HG02885 (cell line): ENCODE results near the gene SCN2B.
"Not testable (repeated sequence)": the region's sequence is repeated elsewhere in the genome, so short reads cannot be mapped to it uniquely, and the experiment has no call there.

Experiments used
- ATAC-seq: cut with Tn5 transposase; IDR thresholded peaks from one replicate; pipeline ENCODE4 v1.9.1; 2021; ENCODE audit warnings: mild to moderate bottlenecking; ENCODE audit not compliant: unreplicated experiment, poor library complexity

The SCN2B gene

DNA sequence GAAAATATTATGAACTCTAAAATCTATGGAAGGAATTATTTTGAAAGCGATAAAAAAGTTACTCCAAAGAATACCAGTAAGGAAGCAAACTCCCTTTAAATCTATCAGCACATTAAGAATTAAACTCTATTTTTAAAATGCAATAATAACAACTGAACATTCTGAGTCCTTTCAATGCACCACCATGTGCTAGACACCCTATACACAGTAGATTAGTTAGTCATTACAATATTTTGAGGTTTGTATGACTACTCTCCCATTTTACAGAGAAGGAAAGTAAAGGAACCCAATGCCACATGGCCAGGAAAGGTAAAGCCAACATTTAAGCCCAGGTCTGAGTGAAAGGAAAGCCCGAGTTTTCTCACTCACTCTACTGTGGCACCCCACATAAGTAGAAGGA, 30.6 kb upstream of the SCN2B start:
- ATAC-seq = no peak

DNA sequence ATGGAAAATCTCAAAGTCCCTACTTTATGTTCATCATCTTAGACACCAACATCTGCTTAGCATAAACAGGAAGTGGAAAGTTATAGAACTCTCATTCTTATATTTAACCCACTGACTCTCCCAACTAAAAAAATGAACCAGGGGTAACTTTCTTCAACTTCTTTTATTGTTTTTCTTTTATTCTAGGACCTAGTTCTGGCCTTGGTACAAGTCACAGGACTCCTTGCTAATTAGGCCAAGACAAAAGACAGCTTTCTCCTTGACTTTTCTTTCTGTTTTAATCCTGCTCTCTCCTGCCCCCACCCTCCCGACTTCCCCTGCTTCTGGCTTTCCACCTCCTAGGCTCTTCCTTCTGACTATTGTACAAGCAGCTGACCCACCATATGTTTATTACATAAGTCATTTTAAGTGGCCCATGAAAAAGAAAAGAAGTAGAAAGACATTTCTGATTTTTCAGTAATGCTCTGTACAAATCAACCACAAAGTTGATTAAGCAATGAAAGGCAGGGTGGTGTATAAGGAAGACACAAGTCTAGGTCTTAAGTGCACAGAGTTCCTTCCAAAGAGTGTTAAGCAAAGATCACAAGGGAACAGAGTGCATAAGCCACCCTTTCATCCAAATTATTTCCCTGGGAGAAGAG, 30.1 kb upstream of the SCN2B start:
- ATAC-seq = no peak

DNA sequence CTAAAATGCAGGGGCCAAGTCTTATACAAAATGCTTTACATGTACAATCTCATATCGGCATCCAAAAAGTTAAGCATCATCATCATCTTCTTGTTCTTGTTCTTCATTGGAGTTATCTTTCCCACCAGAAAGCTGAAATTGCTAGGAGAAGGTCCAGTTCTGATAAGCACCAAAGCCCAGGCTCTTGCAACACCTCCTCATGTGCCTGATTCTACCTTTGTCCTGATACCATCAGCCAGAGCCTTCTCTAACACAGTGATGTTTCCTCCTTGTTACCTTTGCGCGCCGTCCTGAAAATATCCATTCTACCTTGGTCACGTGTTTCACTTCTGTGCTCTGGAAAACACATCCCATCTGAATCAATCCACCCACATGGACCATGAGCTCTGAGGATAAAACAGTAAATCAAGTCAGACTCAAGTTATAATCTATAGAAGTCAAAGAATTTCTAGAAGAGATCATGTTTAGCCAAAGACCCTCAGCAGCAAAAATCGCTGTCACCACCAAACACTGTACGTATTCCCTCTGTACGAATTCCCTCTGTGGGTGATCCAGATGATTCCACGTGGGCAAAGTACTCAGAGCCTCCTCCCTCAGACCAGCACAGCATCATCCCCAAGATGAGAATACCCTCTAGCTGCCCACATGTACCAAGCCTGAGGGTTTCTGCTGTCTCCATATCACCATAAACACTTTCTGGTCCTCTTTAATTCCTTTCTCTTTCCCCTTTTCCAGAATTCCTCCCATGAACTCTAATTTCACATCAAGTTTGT, 29.4 kb upstream of the SCN2B start:
- no peak for ATAC-seq

DNA sequence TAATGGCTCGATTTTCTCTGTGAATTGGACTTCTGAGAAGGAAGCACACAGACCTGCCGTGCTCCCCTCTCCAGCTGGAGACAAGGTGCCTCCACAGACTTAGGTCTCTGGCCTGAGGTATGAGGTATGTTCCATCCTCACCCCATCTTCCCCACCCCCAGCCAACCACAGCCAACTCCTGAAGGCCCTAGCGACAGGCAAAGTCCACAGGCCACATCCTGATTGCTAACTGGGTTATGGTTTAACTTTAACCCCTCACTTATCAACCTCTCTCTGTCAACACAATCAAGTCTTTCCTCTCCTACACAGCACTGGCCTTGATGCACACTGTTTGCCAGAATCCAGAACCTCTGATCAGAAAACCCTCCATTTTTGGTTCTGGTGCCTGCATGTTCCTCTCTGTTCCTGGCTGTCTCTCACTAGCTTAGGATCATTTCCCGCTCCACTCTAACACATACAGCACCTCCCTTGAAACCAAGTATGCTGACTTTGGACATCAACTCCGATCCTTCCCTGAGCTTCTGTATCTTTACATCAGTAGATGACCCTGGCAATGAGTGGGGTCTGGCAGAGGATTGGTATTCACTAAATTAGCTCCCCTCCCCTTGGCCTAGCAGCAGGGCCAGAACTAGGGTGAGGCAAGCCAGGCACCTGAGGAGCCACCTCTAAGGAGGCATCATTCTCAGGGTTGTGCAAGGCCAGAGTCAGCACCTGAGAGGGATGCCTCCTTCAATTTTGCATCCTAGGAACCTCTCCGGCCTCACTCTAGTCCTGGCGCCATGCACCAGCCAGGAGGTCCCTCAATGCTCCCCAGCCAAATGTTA, 26.4 kb upstream of the SCN2B start:
- no peak for ATAC-seq

DNA sequence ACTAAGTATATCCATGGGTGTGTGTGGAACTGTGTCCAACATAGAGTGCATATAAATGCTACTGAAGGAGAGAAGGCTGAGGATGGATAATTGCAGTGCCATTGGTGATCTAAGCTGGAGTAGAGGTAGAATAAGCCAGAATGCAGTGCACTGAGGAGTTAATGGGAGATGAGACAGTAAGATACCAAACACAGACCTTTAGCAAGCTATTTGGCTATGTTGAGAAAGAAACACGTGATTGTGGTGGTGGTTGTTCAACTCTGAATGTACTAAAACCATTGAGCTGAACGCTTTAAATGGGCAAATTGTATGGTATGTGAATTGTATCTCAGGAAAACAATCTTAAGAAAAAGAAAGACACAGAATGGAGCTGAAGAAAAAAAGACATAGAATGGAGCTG, 25.5 kb upstream of the SCN2B start:
- ATAC-seq = no peak

DNA sequence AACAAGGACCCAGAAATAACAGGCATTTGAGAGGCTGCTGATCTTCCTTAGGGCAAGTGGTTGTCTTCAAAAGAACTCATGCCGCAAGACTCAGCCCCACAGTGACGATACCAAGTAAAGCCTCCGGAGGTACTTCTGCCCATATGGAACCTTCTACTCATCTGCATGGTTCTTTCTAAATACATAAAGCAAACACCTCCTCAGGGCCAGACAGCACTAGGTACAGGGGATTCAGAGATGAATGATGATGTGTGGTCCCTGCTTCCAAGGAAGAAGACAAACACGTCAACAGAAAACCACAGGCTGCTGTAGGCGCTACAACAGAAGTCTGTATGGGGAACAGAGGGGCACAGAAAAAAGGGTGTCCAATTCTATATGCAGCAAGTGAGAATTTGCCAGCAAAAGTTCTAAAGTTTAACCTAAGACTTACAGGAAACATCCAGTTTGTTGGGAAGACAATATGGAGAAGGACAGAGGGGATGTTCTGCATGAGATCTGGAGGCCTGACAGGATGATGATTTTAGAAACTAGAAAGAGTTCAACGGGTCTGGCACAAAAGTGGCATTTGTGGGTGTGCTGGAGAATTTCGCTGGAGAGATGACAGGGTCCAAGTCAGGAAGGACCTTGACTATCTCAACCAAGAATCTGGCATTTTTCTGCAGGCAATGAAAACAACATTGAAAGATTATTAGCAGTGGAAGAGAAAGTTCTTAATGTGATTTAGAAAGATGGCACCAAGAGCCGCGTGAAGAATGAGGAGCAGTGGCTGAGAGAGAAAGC, 24.7 kb upstream of the SCN2B start:
- no peak for ATAC-seq

DNA sequence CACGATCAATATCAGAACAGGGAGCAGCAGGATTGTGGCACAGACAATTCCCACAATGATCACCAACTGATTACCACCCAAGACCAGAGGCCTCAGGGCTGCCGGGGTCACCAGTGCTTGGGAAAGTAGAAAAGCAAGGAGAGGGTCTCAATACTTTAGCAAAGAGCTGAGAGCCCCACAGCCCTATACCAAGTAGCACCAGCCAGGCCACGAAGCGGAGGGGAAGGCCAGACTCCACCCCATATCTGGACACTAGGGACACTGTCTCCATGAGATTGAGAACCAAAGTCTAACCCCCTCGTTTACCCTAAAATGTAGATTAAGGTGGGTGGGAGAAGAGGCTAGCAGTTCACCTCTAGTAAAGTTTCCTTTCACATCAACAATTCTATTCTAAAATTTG, 24.1 kb upstream of the SCN2B start:
- no peak for ATAC-seq

DNA sequence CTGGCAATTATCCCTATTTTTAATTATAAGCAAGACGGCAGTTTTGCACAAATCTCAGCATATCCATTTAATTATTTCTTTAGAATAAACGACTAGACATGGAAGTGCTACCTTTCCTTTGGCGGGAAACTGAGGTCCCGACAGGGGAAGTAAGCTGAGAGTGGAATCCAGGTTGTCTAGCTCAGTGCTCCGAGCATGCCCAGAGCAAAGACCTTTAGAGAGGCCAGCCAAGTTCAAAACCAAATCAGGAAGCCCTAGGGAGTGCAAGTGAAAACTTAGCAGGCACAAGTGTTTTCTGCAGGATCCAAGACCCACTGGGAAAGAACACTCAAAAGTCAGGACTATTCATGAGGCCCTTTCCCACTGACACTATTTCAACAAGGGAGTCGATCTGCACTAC, 22.7 kb upstream of the SCN2B start:
- ATAC-seq = no peak

DNA sequence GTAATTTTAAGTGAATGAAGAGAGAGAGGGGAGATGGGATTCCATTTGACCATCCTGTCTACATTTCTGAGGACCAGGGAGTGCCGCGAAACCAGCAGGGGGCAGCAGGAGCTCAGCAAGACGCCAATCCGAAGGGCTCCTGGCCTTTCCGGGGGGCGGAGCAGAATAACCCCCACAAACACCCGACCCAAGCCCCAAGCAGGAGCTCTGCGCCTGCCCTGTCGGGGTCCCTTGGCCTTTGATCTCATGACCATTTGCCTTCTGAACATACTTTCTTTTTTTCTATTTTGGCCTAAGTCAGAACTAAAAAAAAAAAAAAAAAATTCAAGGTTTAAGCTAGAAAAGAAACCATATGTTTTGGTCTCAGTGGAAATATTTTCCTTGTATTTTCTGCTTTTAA, 21.9 kb upstream of the SCN2B start:
- ATAC-seq = no peak

DNA sequence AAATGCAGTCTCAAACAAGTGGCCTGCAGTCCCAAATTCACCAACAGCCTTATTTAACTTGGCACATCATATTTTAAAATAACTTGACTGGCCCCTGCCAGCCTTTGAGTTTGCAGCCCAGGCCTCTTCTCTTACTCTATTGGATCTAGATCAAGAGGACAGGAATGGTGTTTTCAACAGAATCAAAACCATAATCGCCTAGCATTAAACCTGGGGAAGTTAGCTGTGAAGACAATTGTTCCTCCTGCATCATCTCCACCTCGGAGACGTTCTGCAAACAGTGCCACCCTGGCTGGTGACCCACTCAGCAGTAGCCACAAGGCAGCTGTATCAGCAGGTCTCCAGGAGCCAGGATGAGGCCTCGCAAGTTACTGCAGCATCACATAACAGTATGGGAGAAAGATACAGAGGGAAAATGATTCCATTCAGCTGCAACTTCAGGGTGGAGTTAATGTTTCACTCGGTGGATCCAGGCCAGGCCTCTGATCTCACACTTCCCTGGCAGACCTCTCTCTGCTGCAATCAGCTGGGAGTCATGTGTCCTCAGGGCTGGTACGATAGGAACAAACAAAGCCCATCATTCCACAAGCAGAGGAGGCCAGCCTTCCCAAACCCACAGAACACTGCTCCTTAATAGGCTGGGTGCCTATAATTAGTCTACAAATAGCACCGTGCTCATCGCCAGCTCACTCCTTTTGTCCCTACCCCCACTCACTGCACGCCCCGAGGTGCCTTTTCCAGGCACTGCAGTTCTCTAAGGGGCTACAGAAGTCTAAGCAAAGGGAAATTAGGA, 18.6 kb upstream of the SCN2B start:
- ATAC-seq = no peak

DNA sequence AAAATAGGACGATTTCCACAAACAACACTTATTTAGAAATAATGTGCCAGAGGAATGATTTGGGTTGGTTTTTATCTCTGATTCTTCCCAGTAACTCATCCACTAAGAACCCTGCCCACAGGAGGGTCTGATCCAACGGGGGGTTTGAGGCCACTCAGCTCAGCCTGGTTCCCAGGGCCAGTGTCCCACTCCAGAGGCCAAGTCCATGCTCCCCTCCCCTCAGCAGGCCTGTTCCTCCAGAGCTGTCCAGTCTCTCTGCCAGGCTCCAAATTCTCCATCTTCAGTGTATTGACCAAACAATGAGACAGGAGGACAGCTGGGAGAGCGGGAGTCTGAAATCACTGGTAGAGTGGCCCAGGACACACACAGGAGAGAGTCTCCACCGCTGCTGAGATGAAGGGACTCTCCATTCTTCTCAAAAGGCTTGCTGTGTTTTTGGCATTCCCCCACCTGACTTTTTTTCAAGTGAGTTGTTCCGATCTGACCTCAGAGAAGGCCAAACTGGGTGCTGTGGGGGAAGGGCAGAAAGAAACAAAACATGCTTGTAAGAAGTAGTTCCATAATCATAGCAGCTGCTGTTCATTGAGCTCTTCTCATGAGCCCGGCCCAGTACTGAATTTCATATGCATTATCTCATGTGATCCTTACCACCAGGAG, 17.6 kb upstream of the SCN2B start:
- ATAC-seq = no peak

DNA sequence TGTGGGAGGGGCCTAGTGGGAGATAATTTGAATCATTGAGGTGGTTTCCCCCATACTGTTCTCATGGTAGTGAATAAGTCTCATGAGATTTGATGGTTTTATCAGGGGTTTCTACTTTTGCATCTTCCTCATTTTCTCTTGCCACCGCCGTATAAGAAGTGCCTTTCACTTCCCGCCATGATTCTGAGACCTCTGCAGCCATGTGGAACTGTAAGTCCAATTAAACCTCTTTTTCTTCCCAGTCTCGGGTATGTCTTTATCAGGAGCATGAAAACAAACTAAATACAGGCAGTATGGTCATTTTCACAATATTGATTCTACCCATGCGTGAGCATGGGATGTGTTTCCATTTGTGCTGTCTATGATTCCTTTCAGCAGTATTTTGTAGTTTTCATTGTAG, 16.4 kb upstream of the SCN2B start:
- not testable (repeated sequence) for ATAC-seq

DNA sequence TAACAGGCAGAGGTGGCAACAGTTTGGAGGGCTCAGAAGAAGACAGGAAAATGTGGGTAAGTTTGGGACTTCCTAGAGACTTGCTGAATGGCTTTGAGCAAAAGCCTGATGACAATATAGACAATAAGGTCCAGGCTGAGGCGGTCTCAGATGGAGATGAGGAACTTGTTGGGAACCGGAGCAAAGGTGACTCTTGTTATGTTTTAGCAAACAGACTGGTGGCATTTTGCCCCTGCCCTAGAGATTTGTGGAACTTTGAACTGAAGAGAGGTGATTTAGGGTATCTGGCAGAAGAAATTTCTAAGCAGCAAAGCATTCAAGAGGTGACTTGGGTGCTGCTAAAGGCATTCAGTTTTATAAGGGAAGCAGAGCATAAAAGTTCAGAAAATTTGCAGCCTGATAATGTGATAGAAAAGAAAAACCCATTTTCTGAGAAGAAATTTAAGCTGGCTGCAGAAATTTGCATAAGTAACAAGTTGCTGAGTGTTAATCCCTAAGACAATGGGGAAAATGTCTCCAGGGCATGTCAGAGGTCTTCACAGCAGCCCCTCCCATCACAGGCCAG, 14.6 kb upstream of the SCN2B start:
- ATAC-seq = not testable (repeated sequence)

DNA sequence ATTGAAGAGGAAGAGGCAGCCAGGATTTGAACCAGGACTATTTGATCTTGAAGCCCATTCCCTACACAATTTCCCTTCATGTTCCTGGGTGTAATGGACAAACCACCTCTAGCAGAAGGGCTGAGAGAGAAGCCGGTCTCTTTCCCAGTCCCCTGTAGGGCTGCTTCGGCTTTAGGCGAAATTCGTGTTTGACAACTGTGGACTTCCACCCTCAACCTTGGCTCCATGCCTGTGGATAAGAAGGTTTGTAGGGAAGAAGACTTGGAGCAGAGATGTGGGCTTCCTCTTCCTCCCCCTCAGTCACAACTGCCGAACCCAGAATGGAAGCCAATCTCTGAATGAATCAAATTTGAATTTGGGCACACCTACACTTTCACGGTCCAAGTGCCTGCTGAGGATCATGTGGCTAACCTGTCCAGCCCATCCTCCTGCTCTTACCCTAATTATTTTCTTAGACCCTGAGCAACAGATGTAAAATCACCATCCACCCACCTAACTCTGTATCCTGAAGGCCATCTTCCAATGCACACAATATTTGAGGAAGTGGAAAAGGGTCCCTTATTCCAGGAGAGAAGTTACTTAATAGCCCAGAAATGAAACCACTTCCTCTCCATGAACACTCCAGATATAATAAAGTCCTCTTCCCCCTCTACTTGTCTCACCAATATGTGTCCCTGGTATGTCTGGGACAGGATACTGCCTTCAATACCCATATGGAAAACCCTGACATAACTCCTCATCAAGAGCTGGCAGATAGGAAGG, 10.1 kb upstream of the SCN2B start:
- ATAC-seq = no peak

DNA sequence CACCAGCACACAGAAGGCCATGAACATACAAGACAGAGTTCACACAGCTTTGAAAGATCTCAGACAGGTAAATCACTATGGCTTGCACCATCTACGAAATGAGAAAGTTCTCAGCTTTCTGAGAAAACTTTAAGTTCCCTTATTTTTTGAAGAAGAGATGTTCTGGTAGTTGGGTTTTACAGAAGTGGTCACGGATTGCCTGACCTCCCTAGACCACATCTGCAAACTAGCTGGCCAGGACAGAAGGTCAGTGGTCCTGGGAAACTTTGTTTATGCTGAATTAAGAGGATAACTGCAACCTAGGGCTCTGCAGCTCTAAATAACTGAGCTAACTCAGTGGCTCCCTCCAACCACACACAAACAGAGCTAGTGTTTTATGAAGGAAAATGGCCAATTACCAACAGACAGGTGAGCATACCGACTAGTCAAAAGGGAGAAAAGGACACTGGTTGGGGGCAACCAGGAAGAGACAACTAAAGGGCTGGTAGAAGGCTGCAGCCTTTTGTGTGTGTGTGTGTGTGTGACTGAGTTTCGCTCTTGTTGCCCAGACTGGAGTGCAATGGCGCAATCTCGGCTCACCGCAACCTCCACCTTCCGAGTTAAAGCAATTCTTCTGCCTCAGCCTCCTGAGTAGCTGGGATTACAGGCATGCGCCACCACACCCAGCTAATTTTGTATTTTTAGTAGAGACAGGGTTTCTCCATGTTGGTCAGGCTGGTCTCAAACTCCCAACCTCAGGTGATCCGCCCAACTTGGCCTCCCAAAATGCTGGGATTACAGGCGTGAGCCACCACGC, 8.5 kb upstream of the SCN2B start:
- no peak for ATAC-seq

DNA sequence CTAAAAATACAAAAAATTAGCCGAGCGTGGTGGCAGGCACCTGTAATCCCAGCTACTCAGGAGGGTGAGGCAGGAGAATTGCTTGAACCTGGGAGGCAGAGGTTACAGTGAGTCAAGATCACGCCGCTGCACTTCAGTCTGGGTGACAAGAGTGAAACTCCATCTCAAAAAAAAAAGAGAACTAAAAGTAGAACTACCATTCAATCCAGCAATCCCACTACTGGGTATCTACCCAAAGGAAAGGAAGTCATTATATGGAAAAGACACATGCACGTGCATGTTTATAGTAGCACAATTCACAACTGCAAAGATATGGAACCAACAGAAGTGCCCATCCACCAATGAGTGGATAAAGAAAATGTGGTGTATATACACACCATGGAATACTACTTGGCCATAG, 7.3 kb upstream of the SCN2B start:
- not testable (repeated sequence) for ATAC-seq

DNA sequence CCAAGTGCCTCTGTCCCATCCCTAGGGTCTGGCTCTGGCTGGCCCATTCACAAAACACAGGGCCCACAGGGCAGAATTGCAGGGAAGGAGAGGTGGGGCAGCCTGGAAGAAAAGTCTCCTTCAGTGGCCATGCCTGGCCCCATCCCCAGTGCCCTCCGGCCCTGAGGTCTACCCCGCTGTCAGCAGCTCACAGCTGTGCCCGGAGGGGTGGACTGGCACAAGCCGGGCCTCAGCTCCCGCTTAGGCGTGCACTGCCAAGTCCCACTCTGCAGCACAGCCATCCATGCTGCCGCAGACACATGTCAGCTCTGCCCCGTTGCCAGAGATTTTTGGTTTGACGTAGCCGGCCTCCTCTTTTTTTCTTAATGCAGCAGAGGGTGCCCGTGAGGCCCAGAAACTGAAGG, 3.9 kb upstream of the SCN2B start:
- ATAC-seq = no peak

DNA sequence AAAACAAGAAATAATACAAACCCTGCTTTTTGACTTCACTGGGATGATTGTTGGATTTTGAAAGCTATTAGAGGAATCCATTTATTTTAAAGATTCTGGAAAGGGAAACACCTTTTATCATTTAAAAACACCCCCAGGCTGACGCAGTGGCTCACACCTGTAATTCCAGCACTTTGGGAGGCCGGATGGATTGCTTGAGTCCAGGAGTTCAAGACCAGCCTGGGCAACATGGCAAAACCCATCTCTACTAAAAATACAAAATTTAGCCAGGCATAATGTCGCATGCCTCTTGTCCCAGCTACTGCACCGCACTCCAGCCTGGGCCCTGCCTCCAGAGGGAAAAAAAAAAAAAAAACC, 317 bp upstream of the SCN2B start:
- no peak for ATAC-seq
